ENCODE results near the gene OLAH.

The OLAH gene

GRCh38 chr10:15072358-15072757, 28.6 kb downstream of the OLAH start:
- no peak for DNase-seq

- no peak for DNase-seq
These were observed 31.7 kb downstream of the OLAH start for GRCh38 chr10:15075421-15075820.

GRCh38 chr10:15083674-15084501, 40.1 kb downstream of the OLAH start:
- no peak for DNase-seq

- peak in 1 of 4 experiments; percentile 17 for DNase-seq
These were observed 40.8 kb downstream of the OLAH start for GRCh38 chr10:15084502-15084922.

- peak; percentile 74 to 89 (median 80) for DNase-seq
These were observed 44.9 kb downstream of the OLAH start, which contains the start of gene ACBD7 for GRCh38 chr10:15088428-15089261. Gene ACBD7 (minus strand): TSS chr10:15088776. CDS start chr10:15088728, 48 bp downstream.

- DNase-seq, result no peak
These were observed 47.7 kb downstream of the OLAH start for GRCh38 chr10:15091418-15091817.

- DNase-seq, result no peak
These were observed 49.2 kb downstream of the OLAH start for GRCh38 chr10:15092855-15093408.

- no peak for DNase-seq
These were observed 52.9 kb downstream of the OLAH start for GRCh38 chr10:15096661-15097010.

GRCh38 chr10:15097011-15097812, 53.5 kb downstream of the OLAH start, which contains the start of gene RPP38:
Gene RPP38 (plus strand): TSS chr10:15097355. CDS start chr10:15103315, 5,960 bp downstream.
- DNase-seq, result peak; percentile 98 to 99 (median 98)

GRCh38 chr10:15099886-15100285, 56.1 kb downstream of the OLAH start:
- no peak for DNase-seq

- no peak for DNase-seq
These were observed 59.8 kb downstream of the OLAH start for GRCh38 chr10:15103513-15103912.

GRCh38 chr10:15106352-15107013, 62.7 kb downstream of the OLAH start:
- peak; percentile 79 to 87 (median 84) for DNase-seq

- no peak for DNase-seq
These were observed 68.9 kb downstream of the OLAH start for GRCh38 chr10:15112657-15113056.

GRCh38 chr10:15113766-15114165, 70.0 kb downstream of the OLAH start:
- DNase-seq, result no peak

- no peak for DNase-seq
These were observed 72.5 kb downstream of the OLAH start for GRCh38 chr10:15116225-15116624.

GRCh38 chr10:15118615-15119014, 74.9 kb downstream of the OLAH start:
- no peak for DNase-seq

- no peak for DNase-seq
These were observed 76.8 kb downstream of the OLAH start for GRCh38 chr10:15120523-15120922.

GRCh38 chr10:15121707-15122106, 78.0 kb downstream of the OLAH start:
- no peak for DNase-seq

GRCh38 chr10:15122477-15123030, 78.8 kb downstream of the OLAH start:
- no peak for DNase-seq

Measured in suppressor macrophage (primary cell).